HG03103 (cell line): ENCODE measurements around the gene RANBP17.
"Not testable (repeated sequence)": the region's sequence is repeated elsewhere in the genome, so short reads cannot be mapped to it uniquely, and the experiment has no call there.

ENCODE experiments used
- ATAC-seq: cut with Tn5 transposase; IDR thresholded peaks from one replicate; pipeline ENCODE4 v1.9.1; 2021; ENCODE audit warnings: low read depth; ENCODE audit not compliant: unreplicated experiment

The RANBP17 gene

DNA sequence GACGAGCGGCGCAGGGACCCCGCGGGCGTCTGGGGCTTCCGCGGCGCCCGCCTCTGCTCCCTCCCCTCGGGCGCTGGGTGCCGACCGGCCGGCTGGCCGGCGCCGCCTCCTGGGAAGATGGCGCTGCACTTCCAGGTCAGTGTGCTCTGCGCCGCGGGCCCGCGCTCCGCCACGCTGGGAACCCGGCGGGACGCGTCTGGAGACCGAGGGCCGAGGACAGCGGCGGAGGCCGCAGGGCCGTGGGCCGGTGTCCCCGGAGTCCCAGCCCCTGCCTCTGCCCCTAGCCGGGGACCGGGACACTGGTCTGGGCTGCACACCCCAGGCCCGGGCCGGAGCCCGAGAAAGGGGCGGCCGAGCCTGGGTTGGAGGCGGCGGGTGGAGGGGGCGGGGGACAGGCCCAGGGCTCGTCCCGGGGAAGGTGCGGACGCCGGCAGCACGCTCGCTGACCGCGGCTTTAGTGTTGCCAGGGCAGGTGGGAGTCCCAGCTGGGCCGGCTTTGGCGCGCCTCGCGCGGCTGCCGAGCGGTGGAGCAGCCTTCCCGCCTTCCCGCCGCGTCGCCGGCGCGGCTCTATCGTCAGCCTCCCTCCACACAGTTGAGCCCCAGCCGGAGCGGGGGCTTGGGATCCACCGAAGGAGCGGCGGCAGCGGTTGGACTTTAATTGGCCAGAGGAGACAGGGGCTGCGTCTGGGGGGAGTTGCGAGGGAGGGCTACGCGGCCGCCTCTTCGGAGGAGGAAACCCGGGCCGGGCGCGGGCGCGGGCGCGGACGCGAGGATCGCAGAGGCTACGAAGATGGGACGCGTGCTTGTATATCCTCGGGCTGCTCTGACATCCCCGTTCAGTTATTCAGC is at the start of gene RANBP17:
Gene RANBP17 (plus strand): TSS at position 102 of the 850 bp plus-strand sequence.
- no peak for ATAC-seq

DNA sequence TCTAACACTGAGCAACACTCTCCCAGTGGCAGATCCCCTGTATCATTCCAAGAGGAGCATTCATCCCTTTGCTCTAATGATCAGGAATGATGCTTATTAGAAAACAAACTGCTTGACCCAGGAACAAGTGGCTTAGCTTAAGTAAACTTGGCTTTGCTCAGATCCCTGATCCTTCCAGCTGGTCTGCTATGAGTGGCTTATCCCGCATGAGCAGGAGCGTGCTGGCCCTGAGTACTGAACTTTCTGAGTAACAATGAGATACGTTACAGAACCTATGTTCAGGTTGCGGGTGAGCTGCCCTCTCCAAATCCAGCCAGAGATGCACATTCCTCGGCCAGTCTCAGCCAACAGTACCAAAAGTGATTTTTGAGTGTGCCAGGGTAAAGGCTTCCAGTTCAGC is 48.6 kb upstream of the RANBP17 start:
- ATAC-seq = no peak

DNA sequence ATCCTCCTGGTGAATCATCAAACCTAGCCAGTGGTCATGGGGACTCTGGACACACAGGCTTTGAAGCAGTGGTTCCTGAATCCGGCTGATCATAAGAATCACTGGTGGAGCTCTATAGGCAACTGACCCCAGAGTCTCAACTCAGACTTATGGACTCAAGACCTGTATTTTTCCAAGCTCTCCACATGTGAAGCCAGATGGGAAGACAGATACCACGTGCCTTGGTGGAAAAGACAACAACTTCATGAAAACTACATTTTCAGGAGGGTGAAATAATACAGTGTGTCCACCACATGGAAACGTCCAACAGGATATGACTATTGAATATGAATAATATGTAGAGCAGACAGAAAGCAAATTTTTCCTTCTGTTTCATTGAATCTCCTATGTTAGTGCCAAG is 44.6 kb upstream of the RANBP17 start:
- no peak for ATAC-seq

DNA sequence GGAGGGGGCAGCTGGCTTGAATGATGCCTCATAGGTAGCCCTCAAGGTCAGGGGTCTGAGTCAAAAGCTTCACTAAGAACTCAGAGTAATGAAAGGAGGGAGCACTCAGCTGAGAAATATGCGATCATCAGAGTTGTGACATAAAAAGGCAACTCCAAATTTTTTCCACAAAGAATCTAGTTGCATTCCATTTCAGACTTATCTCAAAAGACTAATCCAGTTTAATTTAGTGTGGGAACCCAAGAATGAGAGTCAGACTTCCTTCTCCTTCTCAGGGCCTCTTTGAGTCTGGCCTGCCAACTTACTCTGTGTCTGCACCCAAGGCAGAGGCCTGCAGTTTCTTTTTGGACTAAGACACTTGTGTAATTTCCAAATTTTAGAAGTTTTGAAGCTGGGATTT is 43.6 kb upstream of the RANBP17 start:
- ATAC-seq = no peak

DNA sequence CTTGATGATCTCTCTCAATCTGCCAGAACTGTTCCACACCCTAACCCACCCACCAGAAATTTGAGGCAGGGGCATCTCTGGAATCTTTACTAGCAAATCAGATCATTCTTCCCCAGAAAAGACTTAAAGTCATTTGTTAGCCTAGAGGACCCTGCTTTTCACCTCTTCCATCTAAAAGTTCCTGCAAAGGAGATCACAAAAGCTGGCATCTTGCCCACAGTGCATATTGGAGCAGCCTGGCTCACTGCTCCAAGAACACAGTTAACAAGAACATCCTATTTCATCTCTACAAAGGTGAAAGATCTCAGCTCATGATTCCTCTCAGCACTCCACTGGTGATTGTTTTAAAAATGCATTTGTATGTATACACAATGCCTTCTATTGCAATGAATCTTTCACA is 42.0 kb upstream of the RANBP17 start:
- ATAC-seq = no peak

DNA sequence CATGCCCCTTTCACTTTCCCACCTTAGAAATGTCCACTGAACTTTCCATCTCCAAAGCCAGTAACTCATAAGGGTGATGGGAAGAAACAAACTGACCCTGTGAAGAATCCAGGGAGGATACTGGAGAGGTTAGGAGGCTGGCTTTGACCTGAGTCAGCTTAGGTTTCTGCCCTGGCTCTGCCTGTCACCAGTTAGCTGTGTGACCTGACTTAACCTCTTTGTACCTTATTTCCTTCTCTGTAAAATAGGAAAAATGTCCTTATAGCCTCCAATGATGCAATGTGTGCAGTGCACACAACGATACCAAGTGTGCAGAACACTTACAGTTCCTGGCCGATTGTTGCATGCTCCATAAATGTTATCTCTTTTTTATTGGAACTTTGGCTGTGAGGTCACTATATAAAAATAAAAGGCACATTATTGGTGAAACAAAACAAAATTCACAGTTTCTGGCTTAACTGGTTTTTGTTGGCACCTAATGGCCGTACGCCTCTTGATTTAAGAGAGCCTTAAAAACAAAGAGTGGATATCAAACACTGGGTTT is 40.5 kb upstream of the RANBP17 start:
- no peak for ATAC-seq

DNA sequence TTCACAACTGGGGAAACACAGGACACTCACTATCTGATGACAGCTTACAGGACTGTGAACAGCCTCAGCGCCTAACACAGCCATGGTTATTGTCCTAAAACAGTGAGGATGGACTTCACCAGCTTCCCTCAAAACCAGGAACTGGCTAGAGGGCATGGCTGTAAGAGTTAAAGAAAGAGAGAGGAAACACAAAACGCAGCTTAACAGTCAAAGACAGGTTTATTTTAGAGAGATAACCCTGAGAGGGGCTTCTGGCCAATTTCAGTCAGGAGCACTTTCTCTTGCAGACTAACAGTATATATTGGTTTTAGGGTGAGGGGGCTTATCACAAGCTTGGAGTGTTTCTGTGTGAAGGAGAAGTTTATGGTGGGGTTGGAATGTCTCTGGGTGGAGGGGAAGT is 35.7 kb upstream of the RANBP17 start:
- ATAC-seq = no peak

DNA sequence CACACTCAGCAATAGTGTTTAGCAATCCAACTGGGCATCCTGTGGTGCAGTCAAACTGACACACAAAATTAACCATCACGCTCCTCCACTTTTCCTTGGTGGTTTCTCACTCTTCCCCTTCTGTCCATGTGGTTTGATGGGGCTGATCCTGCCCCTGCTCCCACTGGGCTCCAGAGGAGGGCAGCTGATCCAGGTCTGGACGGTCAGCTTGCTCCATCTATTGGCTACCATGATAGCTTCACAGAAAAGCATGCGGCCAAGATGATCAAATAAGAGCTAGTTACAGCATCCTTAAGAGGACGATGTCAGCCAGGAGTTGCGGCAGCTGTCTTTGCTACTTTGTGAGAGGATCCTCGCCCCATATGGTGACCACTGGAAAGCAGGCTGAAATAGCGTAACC is 29.6 kb upstream of the RANBP17 start:
- ATAC-seq = no peak

DNA sequence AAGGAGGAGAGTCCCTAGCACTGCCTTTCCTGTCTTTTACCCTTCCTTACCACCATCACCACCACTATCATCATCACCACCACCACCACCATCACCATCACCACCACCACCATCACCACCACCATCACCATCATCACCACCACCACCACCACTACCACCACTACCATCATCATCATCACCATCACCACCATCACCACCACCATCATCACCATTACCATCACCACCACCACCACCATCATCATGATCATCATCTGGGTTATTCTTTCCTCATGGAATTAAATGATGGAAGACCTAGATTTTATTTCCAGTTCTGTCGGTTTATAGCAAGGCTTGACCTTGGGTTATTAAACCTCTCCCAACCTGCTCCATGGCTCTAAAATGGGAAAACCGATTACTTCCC is 27.8 kb upstream of the RANBP17 start:
- ATAC-seq = not testable (repeated sequence)

DNA sequence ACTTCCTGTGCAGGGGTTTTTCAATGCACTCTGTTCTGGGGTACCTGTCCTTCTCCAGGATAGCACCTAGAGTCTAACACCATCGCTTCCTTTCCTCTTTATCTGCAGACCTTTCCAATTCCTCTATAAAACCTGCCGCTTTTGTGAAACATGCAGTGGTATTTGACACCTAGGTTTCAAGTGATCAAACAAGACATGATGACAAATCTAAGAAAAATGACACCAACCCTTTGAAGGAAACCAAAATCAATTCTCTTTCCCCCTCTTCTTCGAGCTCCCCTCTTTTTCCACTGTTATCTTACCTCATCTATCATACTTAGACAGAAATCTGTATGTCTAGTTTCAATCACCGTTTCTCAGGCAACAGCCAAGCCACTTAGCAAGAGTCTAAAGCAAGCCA is 25.6 kb upstream of the RANBP17 start:
- ATAC-seq = no peak

DNA sequence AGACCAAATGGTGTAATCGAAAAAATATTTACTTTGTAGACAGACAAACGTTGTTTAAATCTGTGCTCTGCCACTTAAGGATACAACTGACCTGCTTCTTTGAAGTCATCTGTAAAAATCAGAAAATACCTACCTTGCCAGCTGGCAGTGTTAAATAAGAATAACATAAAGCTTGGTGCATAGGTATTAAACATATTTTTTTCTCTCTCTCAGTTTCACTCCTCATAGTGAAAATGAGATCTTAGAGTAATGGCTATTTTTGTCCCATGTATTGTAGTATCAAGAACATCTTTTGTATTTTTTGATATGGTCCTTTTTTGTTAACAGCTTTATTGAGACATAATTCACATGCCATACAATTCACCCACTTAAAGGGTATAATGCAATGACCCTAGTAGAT is 17.9 kb upstream of the RANBP17 start:
- ATAC-seq = no peak

DNA sequence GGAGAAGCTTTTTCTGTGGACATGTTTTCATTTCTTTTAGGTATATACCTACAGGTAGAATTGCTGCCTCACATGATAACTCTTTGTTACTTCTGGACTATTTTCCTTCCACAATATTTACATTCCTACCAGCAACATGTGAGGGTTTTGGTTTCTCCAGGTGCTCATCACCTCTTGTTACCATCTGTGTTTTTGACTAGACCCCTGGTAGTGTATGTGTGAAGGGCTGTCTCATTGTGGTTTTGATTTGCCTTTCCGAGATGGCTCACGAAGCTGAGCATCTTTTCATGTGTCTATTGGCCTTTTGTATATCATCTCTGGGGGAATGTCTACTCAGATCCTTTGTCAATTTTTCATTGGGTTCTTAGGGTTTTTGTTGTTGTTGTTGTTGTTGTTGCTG is 17.2 kb upstream of the RANBP17 start:
- ATAC-seq = no peak

DNA sequence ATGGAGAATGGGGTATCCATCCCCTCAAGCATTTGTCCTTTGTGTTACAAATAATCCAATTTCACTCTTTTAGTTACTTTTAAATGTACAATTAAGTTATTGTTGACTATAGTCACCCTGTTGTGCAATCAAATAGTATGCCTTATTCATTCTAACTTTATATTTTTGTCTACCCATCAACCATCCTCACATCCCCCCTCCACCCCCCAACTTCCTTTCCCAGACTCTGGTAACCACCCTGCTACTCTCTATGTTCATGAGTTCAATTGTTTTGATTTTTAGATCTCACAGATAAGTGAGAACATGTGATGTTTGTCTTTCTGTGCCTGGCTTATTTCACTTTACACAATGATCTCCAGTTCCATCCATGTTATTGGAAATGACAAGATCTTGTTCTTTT is 15.4 kb upstream of the RANBP17 start:
- no peak for ATAC-seq

DNA sequence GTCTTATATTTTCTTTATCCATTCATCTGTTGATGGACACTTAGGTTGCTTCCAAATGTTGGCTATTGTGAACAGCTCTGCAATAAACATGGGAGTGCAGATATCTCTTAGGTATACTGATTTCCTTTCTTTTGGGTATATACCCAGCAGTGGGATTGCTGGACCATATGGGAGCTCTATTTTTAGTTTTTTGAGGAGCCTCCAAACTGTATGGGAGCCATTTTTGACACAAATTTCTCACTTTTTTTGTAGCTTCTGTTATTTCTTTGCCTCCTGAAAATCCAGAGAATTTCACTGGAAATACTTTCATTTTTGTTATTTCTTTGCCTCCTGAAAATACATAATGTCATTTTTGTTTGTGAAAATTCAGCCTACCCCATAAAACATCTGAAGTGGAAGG is 15.0 kb upstream of the RANBP17 start:
- ATAC-seq = no peak

DNA sequence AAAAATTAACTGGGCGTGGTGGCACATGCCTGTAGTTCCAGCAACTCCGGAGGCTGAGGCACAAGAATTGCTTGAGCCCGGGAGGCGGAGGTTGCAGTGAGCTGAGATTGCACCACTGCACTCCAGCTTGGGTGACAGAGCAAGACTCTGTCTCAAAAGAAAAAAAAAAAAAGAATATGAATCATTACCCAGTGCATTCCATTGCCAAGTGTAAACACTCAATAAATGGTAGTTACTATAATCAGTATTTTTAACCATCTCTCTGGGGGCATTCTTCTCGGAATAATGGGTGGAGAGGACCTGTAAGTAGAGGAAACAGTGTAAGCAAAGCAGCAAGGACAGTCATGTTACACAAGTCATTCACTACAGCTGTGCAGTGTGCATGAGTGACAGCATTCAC is 13.8 kb upstream of the RANBP17 start:
- no peak for ATAC-seq

DNA sequence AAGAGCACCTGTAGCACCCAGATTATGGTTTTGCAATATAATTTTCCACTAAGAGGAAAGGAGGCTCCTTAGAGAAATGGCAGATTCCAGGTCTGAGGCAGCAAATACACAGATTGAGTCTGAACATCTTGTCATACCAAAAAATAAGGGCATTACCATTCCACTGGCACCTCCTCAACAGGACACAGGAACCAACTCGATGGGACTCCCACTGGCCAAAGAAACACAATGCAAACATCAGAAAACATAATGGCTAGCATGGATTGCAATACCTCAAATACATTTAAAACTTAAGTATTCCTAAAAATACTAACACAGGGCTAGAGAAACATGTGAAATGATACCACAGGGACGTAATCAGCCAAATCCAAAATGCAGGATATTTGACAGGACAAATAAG is 12.4 kb upstream of the RANBP17 start:
- ATAC-seq = no peak

DNA sequence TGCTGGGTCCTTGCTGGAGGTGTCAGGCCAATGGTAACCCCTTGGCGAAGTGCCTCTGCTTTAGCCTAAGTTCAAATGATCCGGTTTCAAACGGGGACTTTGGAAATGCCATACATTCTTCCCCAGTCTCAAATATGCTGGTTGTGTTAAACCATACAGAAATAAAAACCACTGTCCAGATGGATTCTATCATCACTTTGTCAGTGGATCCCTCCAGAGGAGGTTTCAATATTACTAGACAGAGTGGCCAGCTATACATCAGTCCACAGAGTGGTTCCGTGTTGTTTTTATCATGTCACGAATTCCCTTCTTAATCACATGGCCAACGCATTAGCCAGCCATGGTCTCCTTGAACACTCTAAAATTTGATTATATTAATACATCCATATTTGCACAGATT is 7.3 kb upstream of the RANBP17 start:
- no peak for ATAC-seq

DNA sequence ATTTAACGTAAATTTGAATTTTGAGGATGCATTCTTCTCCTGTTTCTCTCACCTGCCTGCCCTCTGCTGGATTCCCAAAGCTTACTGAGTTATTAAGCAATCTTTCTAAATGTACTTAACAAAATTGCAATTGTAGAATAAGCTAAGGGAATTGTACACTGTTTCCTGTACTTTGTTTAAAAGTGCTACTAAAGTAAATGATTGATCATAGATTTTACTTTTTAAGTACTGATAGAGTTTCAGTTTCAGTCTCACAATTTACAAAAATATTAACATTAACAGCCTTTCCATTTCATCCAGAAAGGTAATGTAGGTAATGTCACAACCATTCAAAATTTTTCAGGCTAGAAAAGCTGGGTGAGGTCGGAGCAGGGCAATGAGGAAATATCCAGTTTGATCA is 4.8 kb upstream of the RANBP17 start:
- no peak for ATAC-seq

DNA sequence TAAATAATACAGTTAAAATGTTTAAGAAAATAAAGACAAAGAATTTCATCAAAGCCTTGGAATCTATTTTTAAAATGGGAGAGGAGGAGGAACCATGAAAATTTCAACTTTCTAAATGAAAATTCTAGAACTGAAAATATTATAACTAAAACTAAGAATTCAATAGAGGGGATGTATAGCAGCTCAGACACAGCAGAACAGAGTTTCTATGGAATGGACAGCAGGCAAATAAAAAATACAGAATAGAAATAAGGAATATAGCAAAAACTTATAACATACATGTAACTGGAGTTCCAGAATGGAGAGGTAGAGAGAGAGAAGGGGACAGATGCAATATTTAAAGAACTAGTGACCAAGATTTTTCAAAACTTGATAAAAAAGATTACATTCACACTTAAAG is 1.4 kb upstream of the RANBP17 start:
- no peak for ATAC-seq

DNA sequence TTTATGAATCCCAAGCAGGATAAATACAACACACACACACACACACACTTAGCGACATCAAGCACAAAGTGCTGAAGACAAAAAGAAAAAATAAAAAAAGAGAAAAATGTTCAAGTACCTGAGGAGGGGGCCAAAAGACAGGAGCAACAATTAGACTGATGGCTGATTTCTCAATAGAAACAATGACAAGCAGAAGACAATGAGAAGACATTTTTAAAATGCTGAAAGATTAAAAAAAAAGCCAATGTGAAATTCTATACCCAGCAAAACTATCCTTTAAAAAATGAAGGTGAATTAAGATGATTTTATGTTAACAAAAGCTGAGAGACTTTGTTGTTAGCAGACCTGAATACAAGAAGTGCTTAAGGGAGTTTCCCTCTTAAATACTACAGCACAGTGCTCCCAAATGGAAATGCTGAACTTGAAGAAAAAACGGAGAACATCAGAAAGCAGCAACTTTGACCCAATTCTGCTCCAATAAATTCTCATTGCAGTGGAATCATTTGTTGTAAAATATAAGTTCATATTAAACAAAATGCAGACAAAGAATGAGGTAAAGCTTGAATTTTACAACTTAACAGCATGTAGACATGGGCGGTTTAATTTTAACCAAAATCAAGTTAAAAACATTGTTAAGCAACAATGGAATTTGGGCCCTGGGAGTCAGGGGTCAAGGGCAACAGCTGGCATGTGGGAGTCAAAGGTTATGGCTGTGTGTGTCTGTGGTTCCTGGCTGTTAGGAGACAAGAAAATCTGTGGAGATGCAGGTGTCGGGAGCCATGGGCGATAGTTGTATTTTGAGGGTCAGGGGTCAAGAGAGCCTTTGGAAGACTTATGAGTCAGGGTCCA is 776 bp upstream of the RANBP17 start:
- ATAC-seq = no peak

DNA sequence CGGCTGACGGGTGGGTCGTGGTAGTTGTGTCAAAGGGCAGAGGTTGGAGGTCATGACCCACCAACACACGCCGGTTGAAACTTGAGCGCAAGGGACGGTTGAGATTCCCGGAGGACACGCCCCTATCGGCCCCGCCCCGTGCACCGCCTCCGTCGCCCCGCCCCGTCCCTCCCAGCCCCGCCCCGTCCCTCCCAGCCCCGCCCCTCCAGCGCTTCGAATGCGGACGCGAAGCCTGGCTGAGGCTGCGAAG is 226 bp upstream of the RANBP17 start:
- no peak for ATAC-seq

DNA sequence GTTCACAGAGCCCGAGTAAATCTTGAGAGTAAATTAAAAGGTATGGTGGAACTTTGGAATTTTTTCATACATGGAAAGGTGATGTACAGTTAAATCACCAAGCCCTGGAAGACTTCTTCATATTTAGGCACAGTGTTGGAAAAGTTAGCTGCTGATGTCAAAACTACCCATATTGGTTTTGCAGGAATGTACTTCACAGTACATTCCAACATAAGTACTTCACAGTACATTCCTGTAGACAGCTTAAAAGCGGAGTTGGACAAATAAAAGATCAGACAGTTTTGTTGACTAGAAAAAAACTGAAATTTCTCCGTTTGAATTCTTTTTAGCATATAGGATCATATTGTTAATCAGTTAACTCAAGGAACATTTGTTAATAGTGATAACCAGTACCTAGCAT is 1.8 kb downstream of the RANBP17 start:
- no peak for ATAC-seq
